Omental fat pad (tissue), 4 donors: ENCODE results near the gene DNPEP. TPM values are rescaled to one million over a fixed set of nuclear protein-coding genes. Genes with fewer than 3 reads are reported as not detected.

Experiments used
- ATAC-seq: fragments of 150-250 bp; one replicate; pipeline ENCODE4 v1.9.1; 2016; ENCODE audit warnings: mild to moderate bottlenecking, moderate library complexity; ENCODE audit not compliant: low FRiP score
- DNase-seq: peaks from one replicate; pipeline ENCODE4 v3.0.0-alpha.2; 2019; ENCODE audit warnings: low spot score
- CTCF ChIP-seq, 3 donors: fragments of 450-650 bp; IDR thresholded peaks; one replicate each; pipeline ENCODE4 v1.5.1; 2016 to 2017; ENCODE audit warnings: antibody characterized with exemption in 3 of 3, mild to moderate bottlenecking in 3 of 3, moderate library complexity in 2 of 3
- total RNA-seq, 4 donors: library from RNA; depleted of rRNA; stranded (reverse); fragments of >200 nt; gene quantifications; one replicate each; pipeline ENCODE4 v1.1.0, GENCODE V29; 2016

DNPEP gene
- total RNA-seq, 4 donors from 2014 or later = 58.4 to 97.4 (median 85.7) TPM

GRCh38 chr2:219425238-219426067, 37.7 kb upstream of the DNPEP start:
- DNase-seq = no peak
- no peak for TF ChIP-seq CTCF (IDR thresholded peaks at IDR 0.05)
- no peak for ATAC-seq

DNA sequence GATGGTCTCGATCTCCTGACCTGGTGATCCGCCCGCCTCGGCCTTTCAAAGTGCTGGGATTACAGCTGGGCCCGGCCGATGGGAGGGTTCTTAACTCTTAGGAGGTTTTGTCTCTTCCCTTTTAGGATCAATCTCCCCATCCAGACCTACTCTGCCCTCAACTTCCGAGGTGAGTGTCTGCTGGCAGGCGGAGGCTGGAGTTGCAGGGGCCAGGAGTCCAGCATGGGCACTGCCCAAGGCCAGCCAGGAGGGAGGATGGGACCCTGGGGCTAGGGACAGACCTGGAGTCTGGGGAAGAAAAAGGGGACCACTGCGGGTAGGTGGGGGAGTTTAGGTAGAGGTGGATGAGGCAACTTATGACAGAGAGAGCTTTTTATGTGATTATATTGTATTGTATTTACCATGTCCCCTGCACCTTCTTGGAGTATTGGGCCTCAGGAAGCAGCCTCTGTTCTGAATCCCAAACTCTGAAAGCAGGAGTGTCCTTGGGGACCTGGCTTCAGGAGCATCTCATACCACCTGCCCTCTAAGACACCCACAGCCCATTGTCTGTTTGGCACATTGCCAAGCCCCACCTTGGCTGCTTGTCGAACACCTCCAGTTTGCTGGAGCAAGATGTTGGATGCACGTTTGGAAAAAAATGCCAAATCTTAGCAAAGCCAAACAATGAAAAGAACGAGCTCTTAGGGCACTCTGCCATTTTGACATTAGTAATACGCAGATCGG, 36.1 kb upstream of the DNPEP start:
- ATAC-seq (peak; percentile 11), DNase-seq (no peak)
- TF ChIP-seq CTCF (IDR thresholded peaks at IDR 0.05) = no peak

DNA sequence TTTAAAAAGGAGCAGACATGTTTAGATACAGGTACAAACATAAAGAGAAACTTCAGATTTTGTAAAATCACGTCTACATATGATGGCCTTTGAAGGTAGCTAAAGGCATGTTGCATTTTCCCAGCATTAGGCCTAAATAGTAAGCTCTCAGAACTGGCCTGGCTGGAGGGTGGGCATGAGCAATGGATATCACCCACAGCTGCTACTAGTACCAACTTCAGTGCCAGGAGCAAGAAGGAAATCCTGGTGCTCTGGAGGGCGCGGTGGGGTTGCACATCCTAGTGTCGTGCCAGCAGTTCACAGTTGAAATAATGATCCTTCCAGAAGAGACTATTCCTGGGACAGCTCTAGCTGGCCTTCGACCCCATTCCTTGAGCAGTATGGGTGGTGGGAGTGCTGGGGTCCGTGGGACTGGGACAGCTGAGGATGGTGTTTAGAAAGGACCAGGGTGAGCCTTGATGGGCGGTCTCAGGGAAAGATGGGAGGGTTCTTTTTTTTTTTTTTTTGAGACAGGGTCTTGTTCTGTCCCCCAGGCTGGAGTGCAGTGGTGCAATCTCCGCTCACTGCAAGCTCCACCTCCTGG, 35.3 kb upstream of the DNPEP start:
- ATAC-seq (no peak), DNase-seq (no peak)
- no peak for TF ChIP-seq CTCF (IDR thresholded peaks at IDR 0.05)

- DNase-seq (no peak), ATAC-seq (no peak)
- TF ChIP-seq CTCF (IDR thresholded peaks at IDR 0.05) = no peak
Observed at GRCh38 chr2:219421323-219421722, 33.6 kb upstream of the DNPEP start.

- ATAC-seq (no peak), DNase-seq (no peak)
- TF ChIP-seq CTCF (IDR thresholded peaks at IDR 0.05) = no peak
Observed at GRCh38 chr2:219420687-219421086, 33.0 kb upstream of the DNPEP start.

GRCh38 chr2:219419331-219420197, 31.9 kb upstream of the DNPEP start:
- TF ChIP-seq CTCF (IDR thresholded peaks at IDR 0.05) = no peak
- DNase-seq (no peak), ATAC-seq (no peak)
